Subcutaneous adipose tissue (tissue), 4 donors: ENCODE measurements around the gene DDRGK1. TPM values are rescaled to one million over a fixed set of nuclear protein-coding genes. Genes with fewer than 3 reads are reported as not detected.

Experiments
- total RNA-seq, 4 donors: library from RNA; depleted of rRNA; stranded (reverse); fragments of >200 nt; gene quantifications; one replicate each; pipeline ENCODE4 v1.1.0, GENCODE V29; 2016
- TF ChIP-seq, protein P1 (sequence below): fragments of 450-650 bp; IDR thresholded peaks from one replicate; pipeline ENCODE4 v1.5.1; 2016; ENCODE audit warnings: low read depth, mild to moderate bottlenecking, control low read depth, antibody characterized with exemption, moderate library complexity

DDRGK1 gene
- total RNA-seq, 4 donors from 2014 or later = 34.6 to 73.3 (median 64.0) TPM

DNA sequence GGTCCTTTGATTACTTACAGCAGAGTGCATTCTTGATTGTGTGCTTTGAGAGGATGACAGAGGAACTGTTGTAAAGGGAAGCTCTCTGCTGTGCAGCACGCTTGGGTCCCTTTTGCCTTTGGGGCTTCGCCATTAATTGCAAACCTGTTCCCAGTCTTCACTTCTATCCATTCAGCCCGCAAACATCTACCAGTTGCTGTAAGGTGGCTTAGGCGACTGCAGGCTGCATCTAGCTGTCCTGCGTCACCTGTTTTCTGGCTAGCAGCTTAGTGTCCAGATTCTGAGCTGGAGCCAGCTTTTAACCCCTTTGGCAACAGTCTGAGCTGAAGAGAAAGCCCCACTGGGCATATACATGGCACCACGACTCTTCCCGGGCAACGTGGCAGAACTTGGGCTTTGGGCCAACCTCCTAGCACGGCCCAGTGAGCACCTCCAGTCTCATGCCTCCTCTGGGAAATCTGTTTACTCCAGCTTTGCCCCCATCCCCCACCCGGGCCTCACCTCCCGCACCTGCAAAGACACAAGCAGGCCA, 42.3 kb downstream of the DDRGK1 start:
- TF ChIP-seq, protein P1, sequence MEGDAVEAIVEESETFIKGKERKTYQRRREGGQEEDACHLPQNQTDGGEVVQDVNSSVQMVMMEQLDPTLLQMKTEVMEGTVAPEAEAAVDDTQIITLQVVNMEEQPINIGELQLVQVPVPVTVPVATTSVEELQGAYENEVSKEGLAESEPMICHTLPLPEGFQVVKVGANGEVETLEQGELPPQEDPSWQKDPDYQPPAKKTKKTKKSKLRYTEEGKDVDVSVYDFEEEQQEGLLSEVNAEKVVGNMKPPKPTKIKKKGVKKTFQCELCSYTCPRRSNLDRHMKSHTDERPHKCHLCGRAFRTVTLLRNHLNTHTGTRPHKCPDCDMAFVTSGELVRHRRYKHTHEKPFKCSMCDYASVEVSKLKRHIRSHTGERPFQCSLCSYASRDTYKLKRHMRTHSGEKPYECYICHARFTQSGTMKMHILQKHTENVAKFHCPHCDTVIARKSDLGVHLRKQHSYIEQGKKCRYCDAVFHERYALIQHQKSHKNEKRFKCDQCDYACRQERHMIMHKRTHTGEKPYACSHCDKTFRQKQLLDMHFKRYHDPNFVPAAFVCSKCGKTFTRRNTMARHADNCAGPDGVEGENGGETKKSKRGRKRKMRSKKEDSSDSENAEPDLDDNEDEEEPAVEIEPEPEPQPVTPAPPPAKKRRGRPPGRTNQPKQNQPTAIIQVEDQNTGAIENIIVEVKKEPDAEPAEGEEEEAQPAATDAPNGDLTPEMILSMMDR = no peak

DNA sequence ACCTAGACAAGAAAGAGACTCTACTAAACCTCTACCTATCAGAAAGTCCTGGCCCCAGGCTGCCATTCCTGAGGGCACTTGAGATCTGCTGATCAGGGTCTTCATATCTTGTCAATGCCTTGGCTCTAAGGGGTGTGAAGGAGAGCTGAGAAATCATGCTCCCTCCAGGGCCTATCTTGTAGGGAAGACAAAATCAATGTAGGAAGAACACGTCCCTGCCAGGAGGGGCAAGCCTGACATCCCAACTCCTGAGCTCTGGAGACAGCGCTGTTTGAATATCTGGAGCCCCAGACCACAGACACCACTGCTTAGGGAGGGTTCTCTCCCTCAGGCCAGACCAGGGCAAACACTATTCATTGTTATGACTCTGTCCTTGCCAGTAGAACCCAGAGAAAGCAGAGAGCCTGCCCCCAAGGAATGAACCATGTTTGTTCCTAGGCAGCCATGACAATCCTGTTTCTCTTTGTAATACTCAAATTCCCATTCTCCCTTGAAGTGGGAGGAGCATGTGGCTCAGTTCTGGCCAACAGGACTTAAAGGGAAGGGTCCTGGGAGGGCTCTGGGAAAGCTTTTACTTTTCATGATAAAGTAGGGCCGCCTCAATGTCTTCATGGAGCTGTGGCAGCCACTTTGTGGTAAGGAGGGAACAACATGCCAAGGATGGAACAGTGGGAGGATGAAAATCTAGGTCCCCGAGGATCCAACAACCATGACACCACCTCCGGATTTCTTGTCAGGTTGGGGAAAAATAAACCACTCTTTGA, 43.0 kb downstream of the DDRGK1 start:
- TF ChIP-seq, protein P1 = no peak

DNA sequence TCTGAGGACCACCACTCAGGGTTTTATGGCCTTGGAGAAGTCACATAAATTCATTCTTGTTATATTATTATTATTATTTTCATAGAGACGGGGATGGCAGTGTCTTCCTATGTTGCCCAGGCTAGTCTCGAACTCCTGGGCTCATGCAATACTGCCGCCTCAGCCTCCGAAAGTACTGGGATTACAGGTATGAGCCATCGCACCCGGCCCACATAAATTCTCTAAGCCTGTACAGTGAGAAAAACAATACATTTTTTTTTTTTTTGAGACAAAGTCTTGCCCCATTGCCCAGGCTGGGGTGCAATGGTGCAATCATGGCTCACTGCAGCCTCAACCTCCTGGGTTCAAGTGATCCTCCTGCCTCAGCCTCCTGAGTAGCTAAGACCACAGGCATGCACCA, 44.1 kb downstream of the DDRGK1 start:
- TF ChIP-seq, protein P1 = no peak

DNA sequence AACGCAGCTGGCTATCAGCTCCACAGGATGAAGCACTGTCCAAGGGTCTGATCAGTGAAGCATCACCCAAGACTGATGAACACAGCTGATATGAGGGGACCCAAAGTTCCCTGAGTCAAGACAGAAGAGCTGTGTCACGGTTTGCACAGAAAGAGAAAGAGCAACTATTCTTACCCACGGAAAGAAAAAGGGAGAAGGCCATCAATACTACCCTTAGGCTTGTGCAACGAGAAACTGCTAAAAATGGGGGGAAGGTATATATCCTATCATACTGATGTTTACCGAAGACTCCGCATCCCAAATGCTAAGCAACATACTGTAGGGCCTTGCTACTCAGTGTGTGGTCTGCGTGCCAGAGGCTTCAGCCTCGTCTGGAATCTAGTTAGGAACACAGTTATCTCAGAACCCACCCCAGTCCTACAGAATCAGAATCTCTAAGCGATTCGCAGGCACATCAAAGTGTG, 45.5 kb downstream of the DDRGK1 start:
- TF ChIP-seq, protein P1 = no peak

DNA sequence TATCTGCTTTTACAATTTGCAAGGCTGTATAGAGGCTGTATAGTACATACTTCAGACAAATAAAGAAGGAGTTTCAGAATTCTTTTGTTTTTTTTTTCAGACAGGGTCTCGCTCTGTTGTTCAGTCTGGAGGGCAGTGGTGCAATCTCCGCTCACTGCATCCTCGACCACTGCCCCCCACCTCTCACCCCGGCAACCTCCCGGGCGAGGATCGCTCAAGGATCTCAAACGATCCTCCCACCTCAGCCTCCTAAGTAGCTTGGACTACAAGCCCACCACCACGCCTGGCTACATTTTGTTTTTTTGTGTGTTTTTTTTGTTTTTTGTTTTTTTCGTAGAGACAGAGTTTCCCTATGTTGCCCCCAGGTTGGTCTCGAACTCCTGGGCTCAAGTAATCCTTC, 46.7 kb downstream of the DDRGK1 start:
- TF ChIP-seq, protein P1 = no peak

DNA sequence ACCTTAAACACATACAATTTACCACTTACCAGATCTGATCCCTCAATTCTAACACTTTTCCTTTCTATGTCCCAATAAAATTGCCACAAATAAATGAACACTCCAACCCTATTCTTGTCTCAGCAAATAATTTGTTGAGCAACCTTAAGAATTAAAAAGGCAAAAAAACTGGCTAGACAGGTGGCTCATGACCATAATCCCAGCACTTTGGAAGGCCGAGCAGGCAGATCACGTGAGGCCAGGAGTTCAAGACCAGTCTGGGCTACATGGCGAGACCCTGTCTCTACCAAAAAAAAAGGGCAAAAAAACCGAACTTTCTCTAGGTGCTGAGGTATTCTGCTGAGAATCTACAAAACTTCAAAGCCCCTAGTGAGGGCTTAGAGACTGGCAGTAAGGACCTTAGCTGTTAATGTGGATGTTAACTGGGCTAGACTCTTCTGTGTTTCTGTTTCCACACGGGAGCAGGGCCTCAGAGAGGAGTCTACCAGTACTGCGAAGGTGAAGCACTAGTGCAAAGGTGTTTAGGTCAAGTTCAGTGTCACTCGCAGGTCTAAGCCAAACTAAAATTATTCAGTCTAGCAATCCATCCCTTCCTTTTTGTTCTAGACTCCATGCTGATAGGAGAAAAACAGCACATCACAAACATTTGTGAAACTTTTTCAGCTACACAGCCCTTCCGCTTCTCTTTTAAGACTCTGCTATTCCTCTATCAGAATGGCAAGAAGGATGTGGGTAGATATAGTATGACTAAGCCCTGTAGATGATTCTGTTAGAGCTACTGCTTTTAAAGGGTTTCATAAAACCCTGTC, 47.5 kb downstream of the DDRGK1 start:
- TF ChIP-seq, protein P1 = no peak

DNA sequence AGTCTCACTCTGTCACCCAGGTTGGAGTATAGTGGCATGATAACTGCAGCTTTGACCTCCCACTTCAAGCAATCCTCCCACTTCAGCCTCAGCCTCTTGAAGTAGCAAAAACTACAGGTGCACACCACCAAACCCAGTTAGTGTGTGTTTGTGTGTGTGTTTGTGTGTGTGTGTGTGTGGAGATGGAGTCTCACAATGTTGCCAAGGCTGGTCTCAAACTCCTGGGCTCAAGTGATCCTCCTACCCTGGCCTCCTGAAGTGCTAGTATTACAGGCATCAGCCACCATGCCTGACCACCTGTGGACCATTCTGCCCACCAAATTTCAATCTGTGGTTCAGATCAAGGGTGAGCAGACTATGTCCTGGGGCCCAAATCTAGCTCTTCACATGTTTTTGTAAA, 53.6 kb downstream of the DDRGK1 start:
- TF ChIP-seq, protein P1 = no peak
